Neuronal stem cell (in vitro differentiated cells): ENCODE measurements around the gene ZMYND11.
"Not testable (repeated sequence)": the region's sequence is repeated elsewhere in the genome, so short reads cannot be mapped to it uniquely, and the experiment has no call there.

Experiments used
- DNase-seq: peaks from one replicate; pipeline ENCODE4 v3.0.0-alpha.2; 2013; ENCODE audit warnings: low spot score
- H2AFZ ChIP-seq: one replicate; pipeline ENCODE4 v1.6.1; 2013; ENCODE audit warnings: mild to moderate bottlenecking, low read length, inconsistent platforms
- H2AK5ac ChIP-seq: 2 replicates; pipeline ENCODE4 v1.6.1; 2013; ENCODE audit warnings: low read depth, mild to moderate bottlenecking, inconsistent platforms, low read length, moderate library complexity, mixed read lengths
- H2BK120ac ChIP-seq: 2 replicates; pipeline ENCODE4 v1.6.1; 2013; ENCODE audit warnings: low read depth, mild to moderate bottlenecking, inconsistent platforms, low read length, moderate library complexity, mixed read lengths
- H2BK12ac ChIP-seq: one replicate; pipeline ENCODE4 v1.6.1; 2013; ENCODE audit warnings: low read length, inconsistent platforms
- H2BK15ac ChIP-seq: 2 replicates; pipeline ENCODE4 v1.6.1; 2013; ENCODE audit warnings: mild to moderate bottlenecking, low read length, inconsistent platforms, mixed read lengths
- H2BK5ac ChIP-seq: one replicate; pipeline ENCODE4 v1.6.1; 2013; ENCODE audit warnings: inconsistent platforms, mild to moderate bottlenecking, low read length, moderate library complexity
- H3K14ac ChIP-seq: one replicate; pipeline ENCODE4 v1.6.1; 2013; ENCODE audit warnings: low read length, inconsistent platforms
- H3K18ac ChIP-seq: 2 replicates; pipeline ENCODE4 v1.6.1; 2013; ENCODE audit warnings: low read length, inconsistent platforms
- H3K23ac ChIP-seq: 2 replicates; pipeline ENCODE4 v1.6.1; 2013; ENCODE audit warnings: low read depth, mild to moderate bottlenecking, mixed read lengths, low read length, inconsistent platforms; ENCODE audit not compliant: poor library complexity
- H3K27ac ChIP-seq: replicated peaks from 3 replicates; pipeline ENCODE4 v1.5.1; 2013; ENCODE audit warnings: low read length, inconsistent platforms
- H3K27me3 ChIP-seq, 3 experiments: 2 replicates each; pipeline ENCODE4 v1.6.1; 2013; ENCODE audit warnings: low read length in 3 of 3, mild to moderate bottlenecking in 2 of 3, inconsistent platforms in 1 of 3, low read depth in 1 of 3, mixed read lengths in 1 of 3, moderate library complexity in 1 of 3; ENCODE audit not compliant: control insufficient read depth in 3 of 3, insufficient read depth in 3 of 3
- H3K36me3 ChIP-seq, 2 donors: replicated peaks in 1 of 2; 2 replicates each; pipeline ENCODE4 v1.6.1; 2013; ENCODE audit warnings: low read length in 2 of 2; ENCODE audit not compliant: control insufficient read depth in 2 of 2, insufficient read depth in 2 of 2
- H3K4ac ChIP-seq: 2 replicates; pipeline ENCODE4 v1.6.1; 2013; ENCODE audit warnings: inconsistent platforms, mild to moderate bottlenecking, low read length, moderate library complexity
- H3K4me1 ChIP-seq, 2 donors: 1 replicate in 1 of 2; 2 replicates in 1 of 2; pipeline ENCODE4 v1.6.1; 2013; ENCODE audit warnings: low read length in 2 of 2, low read depth in 1 of 2; ENCODE audit not compliant: control insufficient read depth in 2 of 2, insufficient read depth in 1 of 2
- H3K4me2 ChIP-seq: one replicate; pipeline ENCODE4 v1.6.1; 2013; ENCODE audit warnings: mild to moderate bottlenecking, low read length, inconsistent platforms; ENCODE audit not compliant: insufficient read depth, poor library complexity, severe bottlenecking
- H3K4me3 ChIP-seq, 2 donors: 2 replicates each; pipeline ENCODE4 v1.5.1; 2013; ENCODE audit warnings: low read length in 2 of 2, mild to moderate bottlenecking in 2 of 2, inconsistent platforms in 1 of 2, moderate library complexity in 1 of 2
- H3K79me1 ChIP-seq: one replicate; pipeline ENCODE4 v1.6.1; 2013; ENCODE audit warnings: low read depth, mild to moderate bottlenecking, inconsistent platforms, low read length, moderate library complexity
- H3K9ac ChIP-seq: one replicate; pipeline ENCODE4 v1.6.1; 2013; ENCODE audit warnings: mild to moderate bottlenecking, low read depth, low read length, inconsistent platforms; ENCODE audit not compliant: poor library complexity
- H3K9me3 ChIP-seq, 2 donors: replicated peaks in 1 of 2; 2 replicates each; pipeline versions ENCODE3 to v1.6.1; 2013; ENCODE audit warnings: low read length in 2 of 2, mild to moderate bottlenecking in 2 of 2, inconsistent platforms in 1 of 2, low read depth in 1 of 2, mixed read lengths in 1 of 2, moderate library complexity in 1 of 2; ENCODE audit not compliant: control insufficient read depth in 2 of 2, insufficient read depth in 1 of 2
- H4K8ac ChIP-seq: one replicate; pipeline ENCODE4 v1.6.1; 2013; ENCODE audit warnings: low read depth, mild to moderate bottlenecking, inconsistent platforms, low read length, moderate library complexity
- H4K91ac ChIP-seq: one replicate; pipeline ENCODE4 v1.6.1; 2013; ENCODE audit warnings: low read length, low read depth, mild to moderate bottlenecking, inconsistent platforms; ENCODE audit not compliant: poor library complexity
- WGBS, 2 donors: extraction: QIAGEN DNeasy Blood & Tissue Kit; methylation state at CpG; one replicate each; pipeline ENCODE4 v1.1.7; 2013; ENCODE audit warnings: missing lambda C conversion rate in 2 of 2, mixed read lengths in 1 of 2; ENCODE audit not compliant: insufficient read length in 2 of 2, insufficient replicate concordance in 1 of 2; ENCODE audit errors: extremely low coverage in 2 of 2; 5-methylcytosine and 5-hydroxymethylcytosine counted together

Gene ZMYND11

DNA sequence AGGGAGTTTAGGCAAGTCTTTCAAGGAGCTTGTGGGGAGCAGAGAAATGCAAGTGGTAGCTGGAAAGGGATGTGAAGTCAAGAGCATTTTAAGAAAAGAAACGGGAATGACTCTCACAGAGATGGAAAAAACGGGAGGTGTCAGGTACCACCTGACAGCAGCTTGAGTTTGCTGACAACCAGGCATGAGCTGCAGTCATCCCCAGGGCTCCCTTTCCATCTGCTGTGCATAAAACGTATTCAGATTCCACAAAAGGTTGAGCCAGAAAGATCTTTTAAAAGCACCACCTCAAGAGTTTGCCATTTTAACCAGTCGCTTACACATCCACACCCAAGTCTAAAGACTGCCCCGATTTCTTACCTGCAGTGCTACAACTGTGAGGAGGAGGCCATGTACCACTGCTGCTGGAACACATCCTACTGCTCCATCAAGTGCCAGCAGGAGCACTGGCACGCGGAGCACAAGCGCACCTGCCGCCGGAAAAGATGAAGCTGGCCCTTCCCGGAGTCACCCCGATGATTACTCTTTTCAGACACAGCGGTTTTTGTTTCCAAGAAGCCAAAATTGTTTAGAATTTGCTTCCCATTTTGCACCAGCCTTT, 116.8 kb downstream of the ZMYND11 start:
- Histone ChIP-seq H3K14ac (no peak overlapping the region), H2AFZ (no peak overlapping the region), H2BK120ac (no peak overlapping the region), H3K36me3 (peaks cover 16 to 92% of the 10 kb centered on the region in 2 donors), H3K23ac (no peak overlapping the region), H2BK12ac (no peak overlapping the region), H4K91ac (no peak overlapping the region), H3K4me3 (no peak overlapping the region), H3K18ac (no peak overlapping the region), H3K27me3 (no peaks in the 10 kb centered on the region), H4K8ac (no peak overlapping the region), H2AK5ac (no peak overlapping the region), H2BK5ac (no peak overlapping the region), H3K4ac (no peak overlapping the region), H3K9me3 (peaks cover 0 to 3% of the 10 kb centered on the region in 2 donors), H3K9ac (no peak overlapping the region), H3K4me1 (no peaks in the 10 kb centered on the region), H3K79me1 (no peaks in the 10 kb centered on the region), H2BK15ac (no peak overlapping the region), H3K27ac (no peak overlapping the region), H3K4me2 (no peak overlapping the region)
- DNase-seq: no peak
- no CpG with 5 or more reads among the region's 13 CpGs for WGBS, 2 donors

DNA sequence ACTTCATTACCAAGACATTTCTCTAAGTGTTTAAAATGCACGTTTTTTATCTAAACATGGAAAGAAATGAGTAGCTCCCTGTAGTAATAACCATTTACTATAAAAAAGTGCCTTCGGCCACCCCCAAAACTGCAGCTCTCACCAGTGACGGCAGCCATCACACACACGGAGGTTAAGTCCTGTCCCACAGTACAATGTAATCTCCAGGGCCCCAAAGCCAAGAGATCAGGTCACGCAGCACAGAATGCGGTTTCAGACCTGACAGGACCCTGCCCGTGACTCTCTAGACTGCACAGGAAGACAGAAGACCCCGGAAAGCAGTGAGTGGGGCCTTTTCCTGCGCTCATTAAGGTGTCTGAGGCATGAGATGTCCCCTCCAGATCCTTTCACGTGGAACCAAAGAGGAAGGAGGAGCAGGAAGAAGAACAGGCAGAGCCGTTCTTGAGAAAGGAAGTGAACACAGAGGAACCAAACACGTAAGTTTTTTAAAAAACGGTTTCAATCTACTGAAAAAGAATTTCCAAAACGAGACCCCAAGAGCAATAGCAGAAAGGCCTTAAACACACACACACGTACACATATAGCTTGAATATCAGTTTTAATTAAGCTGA, 125.7 kb downstream of the ZMYND11 start:
- Histone ChIP-seq H4K91ac (no peak overlapping the region), H3K4me1 (no peaks in the 10 kb centered on the region), H4K8ac (no peak overlapping the region), H3K4me2 (no peak overlapping the region), H3K23ac (no peak overlapping the region), H2BK12ac (no peak overlapping the region), H3K27ac (no peak overlapping the region), H3K4me3 (no peak overlapping the region), H3K9me3 (peaks cover 0 to 1% of the 10 kb centered on the region in 2 donors), H3K4ac (no peak overlapping the region), H2AK5ac (no peak overlapping the region), H2BK15ac (no peak overlapping the region), H3K79me1 (no peaks in the 10 kb centered on the region), H3K9ac (no peak overlapping the region), H3K27me3 (no peaks in the 10 kb centered on the region), H2BK5ac (no peak overlapping the region), H3K14ac (no peak overlapping the region), H2BK120ac (no peak overlapping the region), H3K18ac (no peak overlapping the region), H2AFZ (no peak overlapping the region), H3K36me3 (peaks cover 0 to 10% of the 10 kb centered on the region in 2 donors)
- no CpG with 5 or more reads among the region's 15 CpGs for WGBS, 2 donors
- DNase-seq: no peak

DNA sequence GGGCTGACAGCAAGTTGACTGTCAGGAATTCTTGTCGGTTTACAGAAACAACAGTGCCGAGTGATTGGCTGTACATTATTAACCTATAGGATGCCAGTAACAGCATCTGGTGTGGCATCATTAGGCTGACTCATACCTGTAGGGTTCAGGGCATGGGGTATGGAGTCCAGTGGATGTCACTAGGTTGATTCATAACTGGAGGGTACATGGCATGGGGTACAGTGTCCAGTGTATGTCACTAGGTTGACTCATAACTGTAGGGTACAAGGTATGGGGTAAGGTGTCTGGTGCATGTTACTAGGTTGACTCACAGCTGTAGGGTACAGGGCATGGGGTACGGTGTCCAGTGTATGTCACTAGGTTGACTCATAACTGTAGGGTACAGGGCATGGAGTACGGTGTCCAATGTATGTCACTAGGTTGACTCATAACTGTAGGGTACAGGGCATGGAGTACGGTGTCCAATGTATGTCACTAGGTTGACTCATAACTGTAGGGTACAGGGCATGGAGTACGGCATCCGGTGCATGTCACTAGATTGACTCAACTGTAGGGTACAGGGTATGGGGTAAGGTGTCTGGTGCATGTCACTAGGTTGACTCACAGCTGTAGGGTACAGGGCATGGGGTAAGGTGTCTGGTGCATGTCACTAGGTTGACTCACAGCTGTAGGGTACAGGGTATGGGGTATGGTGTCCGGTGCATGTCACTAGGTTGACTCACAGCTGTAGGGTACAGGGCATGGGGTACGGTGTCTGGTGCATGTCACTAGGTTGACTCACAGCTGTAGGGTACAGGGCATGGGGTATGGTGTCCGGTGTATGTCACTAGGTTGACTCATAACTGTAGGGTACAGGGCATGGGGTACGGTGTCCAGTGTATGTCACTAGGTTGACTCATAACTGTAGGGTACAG, 129.2 kb downstream of the ZMYND11 start:
- H3K14ac ChIP-seq, H3K79me1 ChIP-seq, H2BK15ac ChIP-seq, H3K23ac ChIP-seq, H2AK5ac ChIP-seq, H3K27ac ChIP-seq, H3K36me3 ChIP-seq, H3K9me3 ChIP-seq, DNase-seq, H3K4me1 ChIP-seq, H3K4me2 ChIP-seq, H3K18ac ChIP-seq, H4K8ac ChIP-seq, H2BK5ac ChIP-seq, H4K91ac ChIP-seq, H2AFZ ChIP-seq, H3K27me3 ChIP-seq, H3K4ac ChIP-seq, H2BK12ac ChIP-seq, H2BK120ac ChIP-seq: not testable (repeated sequence)
- Histone ChIP-seq H3K9ac (peak overlapping the region; percentile 3), H3K4me3 (peak overlapping the region in 1 of 2 donors; percentile 41)
- WGBS, 2 donors: no CpG with 5 or more reads among the region's 11 CpGs

DNA sequence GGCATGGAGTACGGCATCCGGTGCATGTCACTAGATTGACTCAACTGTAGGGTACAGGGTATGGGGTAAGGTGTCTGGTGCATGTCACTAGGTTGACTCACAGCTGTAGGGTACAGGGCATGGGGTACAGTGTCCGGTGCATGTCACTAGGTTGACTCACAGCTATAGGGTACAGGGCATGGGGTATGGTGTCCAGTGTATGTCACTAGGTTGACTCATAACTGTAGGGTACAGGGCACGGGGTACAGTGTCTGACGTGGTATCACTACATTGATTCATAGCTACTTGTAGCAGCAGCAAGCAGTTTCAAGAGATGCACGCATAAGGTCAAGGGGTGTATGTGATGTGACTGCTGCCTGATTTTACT, 129.8 kb downstream of the ZMYND11 start:
- not testable (repeated sequence) for H3K4me3 ChIP-seq, H4K91ac ChIP-seq, H3K9me3 ChIP-seq, H3K14ac ChIP-seq, H3K79me1 ChIP-seq, H2BK5ac ChIP-seq, H3K23ac ChIP-seq, H3K4ac ChIP-seq, H2AK5ac ChIP-seq, H2BK15ac ChIP-seq, H3K9ac ChIP-seq, H3K27me3 ChIP-seq, H3K4me2 ChIP-seq, DNase-seq, H3K36me3 ChIP-seq, H3K18ac ChIP-seq, H3K27ac ChIP-seq, H2AFZ ChIP-seq, H2BK120ac ChIP-seq, H4K8ac ChIP-seq, H3K4me1 ChIP-seq, H2BK12ac ChIP-seq
- no CpG with 5 or more reads among the region's 6 CpGs for WGBS, 2 donors
